NAMALWA (cell line): ENCODE results near the gene KHDRBS2.
A peak's percentile ranks its signal among the peaks of the same experiment; 100 is the strongest.

Experiments
- DNase-seq: peaks from one replicate; pipeline ENCODE4 v3.0.0-alpha.2; 2015; ENCODE audit warnings: low spot score

The KHDRBS2 gene

GRCh38 chr6:62285612-62286469, at the start of gene KHDRBS2:
KHDRBS2 (minus strand) TSS chr6:62286225.
- DNase-seq = no peak

- no peak for DNase-seq
Observed at GRCh38 chr6:62328607-62329006, 42.6 kb upstream of the KHDRBS2 start.

- DNase-seq = no peak
Observed at GRCh38 chr6:62324834-62325233, 38.8 kb upstream of the KHDRBS2 start.

- no peak for DNase-seq
Observed at GRCh38 chr6:62323818-62324431, 37.9 kb upstream of the KHDRBS2 start.

GRCh38 chr6:62298745-62299392, 12.8 kb upstream of the KHDRBS2 start:
- peak; percentile 63 for DNase-seq

- no peak for DNase-seq
Observed at GRCh38 chr6:62296541-62296940, 10.5 kb upstream of the KHDRBS2 start.

- DNase-seq = no peak
Observed at GRCh38 chr6:62288974-62289373, 2.9 kb upstream of the KHDRBS2 start.

- DNase-seq = no peak
Observed at GRCh38 chr6:62288562-62288961, 2.5 kb upstream of the KHDRBS2 start.

GRCh38 chr6:62286470-62286843, 432 bp upstream of the KHDRBS2 start:
- no peak for DNase-seq

- no peak for DNase-seq
Observed at GRCh38 chr6:62284725-62285124, 1.3 kb downstream of the KHDRBS2 start.

- DNase-seq = peak; percentile 63
Observed at GRCh38 chr6:62283796-62284411, 2.1 kb downstream of the KHDRBS2 start.

- no peak for DNase-seq
Observed at GRCh38 chr6:62283365-62283764, 2.7 kb downstream of the KHDRBS2 start.

- DNase-seq = no peak
Observed at GRCh38 chr6:62280099-62280498, 5.9 kb downstream of the KHDRBS2 start.

GRCh38 chr6:62272114-62272513, 13.9 kb downstream of the KHDRBS2 start:
- DNase-seq = no peak

- no peak for DNase-seq
Observed at GRCh38 chr6:62265906-62266525, 20.0 kb downstream of the KHDRBS2 start.

GRCh38 chr6:62262283-62262682, 23.7 kb downstream of the KHDRBS2 start:
- no peak for DNase-seq

GRCh38 chr6:62246087-62246486, 39.9 kb downstream of the KHDRBS2 start:
- no peak for DNase-seq

GRCh38 chr6:62236784-62237183, 49.2 kb downstream of the KHDRBS2 start:
- no peak for DNase-seq

GRCh38 chr6:62229231-62229630, 56.8 kb downstream of the KHDRBS2 start:
- DNase-seq = no peak

GRCh38 chr6:62217866-62218265, 68.2 kb downstream of the KHDRBS2 start:
- no peak for DNase-seq

GRCh38 chr6:62202078-62202477, 83.9 kb downstream of the KHDRBS2 start:
- no peak for DNase-seq

GRCh38 chr6:62192593-62192992, 93.4 kb downstream of the KHDRBS2 start:
- no peak for DNase-seq
